Fibroblast of the aortic adventitia (primary cell): Measurements from ENCODE around the gene TUBGCP6. TPM values are rescaled to one million over a fixed set of nuclear protein-coding genes. Genes with fewer than 3 reads are reported as not detected.
"Not testable (repeated sequence)": the region's sequence is repeated elsewhere in the genome, so short reads cannot be mapped to it uniquely, and the experiment has no call there.

ENCODE experiments used
- DNase-seq: peaks from one replicate; pipeline ENCODE4 v3.0.0-alpha.2; 2010; ENCODE audit warnings: low read depth
- H3K4me3 ChIP-seq: 2 replicates; pipeline ENCODE4 v1.5.1; 2011; ENCODE audit warnings: low read depth, mild to moderate bottlenecking, control low read depth, low read length, moderate library complexity
- total RNA-seq: library from RNA; depleted of rRNA; stranded (reverse); fragments of >200 nt; gene quantifications from 2 replicates; pipeline ENCODE4 v1.2.3, GENCODE V29; 2012; ENCODE audit warnings: low replicate concordance
- TF ChIP-seq, protein P1 (sequence below): IDR thresholded peaks from 2 replicates; pipeline ENCODE4 v1.5.1; 2011; ENCODE audit warnings: mild to moderate bottlenecking, low read length, control low read depth, inconsistent platforms; ENCODE audit not compliant: insufficient read depth

Gene TUBGCP6
- total RNA-seq, 1 donor, result 23.6 TPM

DNA sequence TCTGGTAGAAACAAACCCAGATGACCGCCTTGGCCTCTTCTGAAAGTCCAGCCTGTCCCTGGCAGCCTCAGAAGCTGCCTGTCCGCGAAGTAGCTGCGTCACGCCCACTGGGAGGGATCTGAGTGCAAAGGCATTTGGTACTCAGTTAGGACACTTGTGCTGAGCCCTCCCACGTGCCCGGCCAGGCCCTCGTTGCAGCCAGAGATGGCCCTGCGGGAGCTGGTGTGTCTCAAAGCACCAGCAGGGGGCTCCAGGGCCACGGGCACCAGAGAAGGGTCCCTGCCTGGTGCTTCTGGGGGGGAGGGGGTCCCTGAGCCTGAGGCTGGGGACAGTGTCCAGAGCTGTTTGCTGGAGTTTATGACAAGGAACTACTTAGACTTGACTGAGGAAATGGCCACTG lies 38.2 kb downstream of the TUBGCP6 start:
- no peak overlapping the region for H3K4me3 ChIP-seq
- TF ChIP-seq, protein P1, sequence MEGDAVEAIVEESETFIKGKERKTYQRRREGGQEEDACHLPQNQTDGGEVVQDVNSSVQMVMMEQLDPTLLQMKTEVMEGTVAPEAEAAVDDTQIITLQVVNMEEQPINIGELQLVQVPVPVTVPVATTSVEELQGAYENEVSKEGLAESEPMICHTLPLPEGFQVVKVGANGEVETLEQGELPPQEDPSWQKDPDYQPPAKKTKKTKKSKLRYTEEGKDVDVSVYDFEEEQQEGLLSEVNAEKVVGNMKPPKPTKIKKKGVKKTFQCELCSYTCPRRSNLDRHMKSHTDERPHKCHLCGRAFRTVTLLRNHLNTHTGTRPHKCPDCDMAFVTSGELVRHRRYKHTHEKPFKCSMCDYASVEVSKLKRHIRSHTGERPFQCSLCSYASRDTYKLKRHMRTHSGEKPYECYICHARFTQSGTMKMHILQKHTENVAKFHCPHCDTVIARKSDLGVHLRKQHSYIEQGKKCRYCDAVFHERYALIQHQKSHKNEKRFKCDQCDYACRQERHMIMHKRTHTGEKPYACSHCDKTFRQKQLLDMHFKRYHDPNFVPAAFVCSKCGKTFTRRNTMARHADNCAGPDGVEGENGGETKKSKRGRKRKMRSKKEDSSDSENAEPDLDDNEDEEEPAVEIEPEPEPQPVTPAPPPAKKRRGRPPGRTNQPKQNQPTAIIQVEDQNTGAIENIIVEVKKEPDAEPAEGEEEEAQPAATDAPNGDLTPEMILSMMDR, result peak; percentile 51
- DNase-seq, result peak; percentile 55

DNA sequence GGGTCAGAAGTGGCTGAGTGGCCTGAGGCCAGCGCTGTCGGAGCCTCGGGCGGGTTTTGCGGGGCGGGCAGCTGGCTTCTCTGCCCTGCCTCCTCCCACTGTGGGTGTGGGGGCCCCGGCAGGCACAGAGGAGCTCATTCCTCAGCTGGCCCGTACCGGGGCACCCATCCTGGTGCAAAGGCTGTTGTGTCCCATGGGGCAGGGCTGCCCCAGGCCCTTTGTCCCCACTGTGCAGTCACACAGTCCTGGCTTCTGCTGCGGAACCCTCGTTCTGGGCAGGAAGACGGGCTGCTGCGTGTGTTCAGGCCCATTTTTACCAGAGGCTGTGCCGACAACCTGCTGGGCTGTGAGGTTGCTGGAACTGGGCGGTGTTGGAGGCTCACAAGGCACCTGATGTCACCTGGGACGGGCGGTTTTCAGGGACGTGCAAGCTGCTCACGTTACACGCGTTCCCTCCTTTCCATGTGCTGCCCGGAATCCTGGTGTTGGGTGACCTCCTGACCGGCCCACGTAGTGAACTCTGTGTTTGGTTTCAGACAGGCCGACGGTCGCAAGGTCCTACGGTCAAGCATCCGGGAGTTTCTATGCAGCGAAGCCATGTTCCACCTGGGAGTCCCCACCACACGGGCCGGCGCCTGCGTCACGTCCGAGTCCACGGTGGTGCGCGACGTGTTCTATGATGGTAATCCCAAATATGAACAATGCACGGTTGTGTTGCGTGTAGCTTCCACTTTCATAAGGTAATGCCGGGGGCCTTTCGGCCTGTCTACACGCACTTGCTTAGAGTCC lies 38.8 kb downstream of the TUBGCP6 start:
- DNase-seq, result no peak
- H3K4me3 ChIP-seq, result no peak overlapping the region
- TF ChIP-seq, protein P1, result no peak

DNA sequence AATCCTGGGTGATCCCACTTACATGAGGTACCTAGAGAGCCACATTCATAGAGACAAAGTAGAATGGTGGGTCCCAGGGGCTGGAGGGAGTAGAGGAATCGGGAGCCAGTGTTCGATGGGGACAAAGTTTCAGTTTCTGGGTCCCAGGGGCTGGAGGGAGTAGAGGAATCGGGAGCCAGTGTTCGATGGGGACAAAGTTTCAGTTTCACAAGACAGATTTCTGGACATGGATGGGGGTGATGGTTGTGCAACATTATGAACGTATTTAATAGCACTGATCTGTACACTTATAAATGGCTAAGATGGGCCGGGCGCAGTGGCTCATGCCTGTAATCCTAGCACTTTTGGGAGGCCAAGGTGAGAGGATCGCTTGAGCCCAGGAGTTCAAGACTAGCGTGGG lies 39.8 kb downstream of the TUBGCP6 start:
- not testable (repeated sequence) for H3K4me3 ChIP-seq, DNase-seq

DNA sequence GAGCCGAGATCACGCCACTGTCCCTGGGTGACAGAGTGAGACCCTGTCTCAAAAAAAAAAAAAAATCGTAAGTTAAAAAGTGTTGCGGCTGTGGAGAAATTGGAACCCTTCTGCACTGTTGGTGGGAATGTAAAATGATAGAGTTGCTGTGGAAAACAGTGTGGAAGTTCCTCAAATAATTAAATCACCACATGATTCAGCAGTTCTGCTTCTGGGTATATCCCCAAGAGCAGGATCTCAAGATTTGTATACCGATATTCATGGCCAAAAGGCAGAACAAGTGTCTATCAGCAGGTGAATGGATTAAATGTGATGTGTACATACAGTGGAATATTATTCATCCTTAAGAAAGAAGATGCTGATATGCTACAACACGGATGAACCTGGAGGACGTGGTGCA lies 40.3 kb downstream of the TUBGCP6 start:
- no peak for DNase-seq
- H3K4me3 ChIP-seq, result no peak overlapping the region
- TF ChIP-seq, protein P1, result no peak

DNA sequence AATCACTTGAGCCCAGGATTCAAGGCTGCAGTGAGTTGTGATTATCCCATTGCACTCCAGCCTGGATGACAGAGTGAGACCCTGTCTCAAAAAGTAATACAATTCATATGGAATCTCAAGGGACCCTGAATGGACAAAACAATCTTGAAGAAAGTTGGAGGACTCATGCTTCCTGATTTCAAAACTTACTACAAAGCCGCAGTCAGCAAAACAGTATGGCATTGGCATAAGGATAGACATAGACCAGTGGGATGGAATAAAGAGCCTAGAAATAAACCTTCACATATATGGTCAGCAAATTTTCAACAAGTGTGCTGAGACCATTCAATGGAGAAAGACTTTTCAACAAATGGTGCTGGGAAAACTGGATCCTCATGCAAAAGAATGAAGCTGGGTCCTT lies 41.5 kb downstream of the TUBGCP6 start:
- TF ChIP-seq, protein P1, result no peak
- no peak overlapping the region for H3K4me3 ChIP-seq
- DNase-seq, result no peak

DNA sequence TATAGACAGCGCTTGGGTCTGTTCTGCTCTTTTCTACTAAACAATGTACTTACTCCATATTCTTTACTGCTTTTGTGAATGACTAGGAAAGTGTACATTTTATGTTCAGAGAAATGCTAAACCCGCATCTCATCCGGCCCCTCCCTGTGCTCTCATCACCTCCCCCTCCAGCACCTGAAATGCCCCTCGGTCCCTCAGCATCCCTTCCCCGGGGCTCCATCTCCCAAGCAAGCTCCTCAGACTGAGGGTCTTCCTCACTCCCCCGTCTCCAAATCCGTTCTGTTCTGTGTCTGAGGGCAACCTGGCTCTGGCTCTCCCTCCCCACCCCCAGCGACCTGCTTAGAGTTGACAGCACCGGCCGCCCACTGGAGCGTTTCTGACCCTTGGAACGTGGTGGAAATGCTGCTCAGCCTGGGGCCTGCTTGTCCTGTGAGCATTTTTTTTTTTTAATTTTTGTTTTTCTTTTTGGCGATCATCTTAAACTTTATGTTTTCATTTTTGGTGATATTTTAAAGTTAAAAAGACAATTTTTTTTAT lies 42.6 kb downstream of the TUBGCP6 start:
- no peak for DNase-seq
- H3K4me3 ChIP-seq, result peak overlapping the region; percentile 76
- TF ChIP-seq, protein P1, result no peak

DNA sequence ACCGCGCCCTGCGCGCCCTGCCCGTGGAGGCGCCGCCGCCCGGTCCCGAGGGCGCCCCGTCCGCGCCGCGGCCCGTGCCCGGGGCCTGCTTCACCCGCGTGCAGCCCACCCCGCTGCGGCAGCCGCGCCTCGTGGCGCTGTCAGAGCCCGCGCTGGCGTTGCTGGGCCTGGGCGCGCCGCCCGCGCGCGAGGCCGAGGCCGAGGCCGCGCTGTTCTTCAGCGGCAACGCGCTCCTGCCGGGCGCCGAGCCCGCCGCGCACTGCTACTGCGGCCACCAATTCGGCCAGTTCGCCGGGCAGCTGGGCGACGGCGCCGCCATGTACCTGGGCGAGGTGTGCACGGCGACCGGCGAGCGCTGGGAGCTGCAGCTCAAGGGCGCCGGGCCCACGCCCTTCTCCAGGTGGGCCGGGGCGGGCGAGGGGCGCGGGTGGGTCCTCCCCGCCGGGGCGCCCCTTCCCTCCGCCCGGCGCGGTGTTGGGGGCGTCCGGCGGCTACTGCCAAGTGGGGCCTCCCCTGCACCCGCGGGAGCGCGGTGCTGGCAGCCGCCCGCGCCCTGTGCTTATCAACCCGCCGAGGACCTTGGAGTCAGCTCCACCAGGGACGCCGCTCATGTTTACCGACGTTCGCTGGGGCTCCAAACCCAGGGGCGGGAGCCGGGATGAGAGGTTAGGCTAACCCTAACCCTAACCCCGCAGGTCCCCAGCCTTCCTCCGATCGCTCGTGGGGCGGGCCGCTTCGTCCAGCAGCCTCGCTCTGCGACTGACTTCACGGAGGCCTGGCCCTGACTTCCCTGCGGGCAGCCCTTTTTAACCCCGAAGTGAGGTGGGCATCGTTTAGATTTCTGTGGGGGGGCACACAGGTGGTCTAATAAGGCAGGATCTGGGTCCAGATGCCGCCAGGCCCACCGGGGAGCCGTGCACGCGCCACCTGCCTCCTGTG lies 43.4 kb downstream of the TUBGCP6 start:
- no peak for DNase-seq
- TF ChIP-seq, protein P1, result no peak
- peak overlapping the region; percentile 76 for H3K4me3 ChIP-seq
